ENCODE results near the gene ITIH4.
"Not testable (repeated sequence)": the region's sequence is repeated elsewhere in the genome, so short reads cannot be mapped to it uniquely, and the experiment has no call there.

ITIH4 gene

DNA sequence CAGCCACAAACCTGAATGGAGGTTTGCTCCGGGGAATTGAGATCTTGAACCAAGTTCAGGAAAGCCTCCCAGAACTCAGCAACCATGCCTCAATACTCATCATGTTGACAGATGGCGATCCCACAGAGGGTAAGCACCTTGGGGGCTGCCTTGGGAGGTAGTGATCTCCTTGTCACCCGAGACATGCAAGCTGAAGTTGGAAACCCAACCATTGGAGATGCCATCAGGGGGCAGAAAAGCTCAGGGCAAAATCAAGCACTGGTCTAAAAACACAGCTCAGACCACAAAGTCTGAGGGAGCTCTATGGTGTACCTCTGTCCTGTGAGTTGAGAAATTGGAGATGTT is 47.3 kb downstream of the ITIH4 start:
- no peak for DNase-seq (ENCODE audit: low read depth)

DNA sequence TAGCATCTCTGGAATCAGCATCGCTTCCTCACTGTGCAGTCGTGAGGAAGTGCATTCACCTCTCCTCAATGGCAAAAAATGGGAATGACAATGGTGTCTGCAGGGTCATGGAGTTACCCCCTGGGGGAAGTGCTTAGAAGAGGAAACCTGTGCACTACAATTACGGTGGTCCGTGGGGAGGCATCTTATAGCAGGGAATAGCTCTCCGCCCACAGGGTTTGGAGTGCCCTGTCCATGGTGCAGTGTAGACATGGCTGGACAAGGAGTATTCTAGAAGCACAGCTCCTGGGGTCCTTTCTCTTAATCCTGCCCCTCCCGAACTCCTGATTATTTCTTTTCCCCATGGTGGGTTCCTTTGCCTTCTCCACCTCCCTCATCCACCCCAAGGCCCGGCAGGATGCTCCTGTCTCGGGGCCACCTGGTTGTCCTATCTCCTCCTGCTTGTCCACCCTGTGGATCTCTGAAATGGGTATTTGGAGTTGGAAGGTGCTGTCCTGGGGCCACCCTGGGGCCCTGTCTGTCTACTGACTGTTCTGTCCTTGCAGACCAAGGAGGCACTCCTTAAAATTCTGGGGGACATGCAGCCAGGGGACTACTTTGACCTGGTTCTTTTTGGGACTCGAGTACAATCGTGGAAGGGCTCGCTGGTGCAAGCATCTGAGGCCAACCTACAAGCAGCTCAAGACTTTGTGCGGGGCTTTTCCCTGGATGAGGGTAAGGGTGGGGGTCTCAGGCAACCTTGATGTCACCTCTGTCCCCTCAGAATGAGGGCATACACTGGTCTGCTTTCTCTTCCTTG is 47.9 kb downstream of the ITIH4 start:
- DNase-seq (ENCODE audit: low read depth) = no peak

DNA sequence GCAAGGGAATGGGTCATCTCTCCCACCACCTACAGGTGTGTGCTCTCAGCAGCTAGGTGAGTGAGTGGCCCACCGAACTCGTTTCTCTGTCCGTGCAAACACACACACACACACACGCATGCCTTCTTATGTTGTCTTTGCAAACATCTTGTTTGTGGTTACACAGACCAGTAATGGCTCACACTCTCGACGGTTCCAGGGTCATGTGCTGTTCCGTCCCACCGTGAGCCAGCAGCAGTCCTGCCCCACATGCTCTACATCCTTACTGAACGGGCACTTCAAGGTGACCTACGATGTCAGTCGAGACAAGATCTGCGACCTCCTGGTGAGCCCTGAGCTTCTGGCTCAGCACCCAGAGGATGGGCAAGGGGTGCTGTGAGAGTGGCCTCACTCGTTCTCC is 48.7 kb downstream of the ITIH4 start:
- no peak for DNase-seq (ENCODE audit: low read depth)

DNA sequence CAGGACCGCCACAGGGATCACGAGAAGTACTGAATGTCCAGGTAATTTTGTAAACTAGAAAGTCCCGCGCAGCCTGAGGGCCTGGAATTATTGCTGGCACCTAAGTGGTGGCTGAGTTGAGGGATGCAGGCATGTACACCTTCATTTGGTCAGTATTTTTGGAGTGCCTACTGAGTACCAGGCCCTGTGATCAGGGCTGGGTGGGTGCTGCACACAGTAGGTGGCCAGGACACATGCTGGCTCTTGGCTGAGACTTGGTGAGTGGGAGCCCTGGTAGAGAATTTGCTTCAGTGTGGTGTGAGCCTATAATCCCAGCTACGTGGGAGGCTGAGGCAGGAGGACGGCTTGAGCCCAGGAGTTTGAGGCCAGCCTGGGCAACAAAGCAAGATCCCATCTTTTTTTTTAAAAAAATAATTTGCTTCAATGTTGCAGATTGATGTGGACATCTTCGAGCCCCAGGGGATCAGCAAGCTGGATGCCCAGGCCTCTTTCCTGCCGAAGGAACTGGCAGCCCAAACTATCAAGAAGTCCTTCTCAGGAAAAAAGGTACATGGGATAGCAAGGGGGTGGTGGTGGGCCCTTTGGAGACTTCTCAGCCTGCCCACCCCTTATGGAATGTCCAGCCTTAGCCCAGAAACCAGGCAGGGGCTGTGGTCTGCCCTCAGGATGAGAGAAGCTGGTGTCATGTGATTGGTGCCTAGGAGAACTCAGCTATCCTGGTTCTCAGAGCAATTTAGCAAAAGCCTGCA is 50.5 kb downstream of the ITIH4 start:
- no peak for DNase-seq (ENCODE audit: low read depth)

DNA sequence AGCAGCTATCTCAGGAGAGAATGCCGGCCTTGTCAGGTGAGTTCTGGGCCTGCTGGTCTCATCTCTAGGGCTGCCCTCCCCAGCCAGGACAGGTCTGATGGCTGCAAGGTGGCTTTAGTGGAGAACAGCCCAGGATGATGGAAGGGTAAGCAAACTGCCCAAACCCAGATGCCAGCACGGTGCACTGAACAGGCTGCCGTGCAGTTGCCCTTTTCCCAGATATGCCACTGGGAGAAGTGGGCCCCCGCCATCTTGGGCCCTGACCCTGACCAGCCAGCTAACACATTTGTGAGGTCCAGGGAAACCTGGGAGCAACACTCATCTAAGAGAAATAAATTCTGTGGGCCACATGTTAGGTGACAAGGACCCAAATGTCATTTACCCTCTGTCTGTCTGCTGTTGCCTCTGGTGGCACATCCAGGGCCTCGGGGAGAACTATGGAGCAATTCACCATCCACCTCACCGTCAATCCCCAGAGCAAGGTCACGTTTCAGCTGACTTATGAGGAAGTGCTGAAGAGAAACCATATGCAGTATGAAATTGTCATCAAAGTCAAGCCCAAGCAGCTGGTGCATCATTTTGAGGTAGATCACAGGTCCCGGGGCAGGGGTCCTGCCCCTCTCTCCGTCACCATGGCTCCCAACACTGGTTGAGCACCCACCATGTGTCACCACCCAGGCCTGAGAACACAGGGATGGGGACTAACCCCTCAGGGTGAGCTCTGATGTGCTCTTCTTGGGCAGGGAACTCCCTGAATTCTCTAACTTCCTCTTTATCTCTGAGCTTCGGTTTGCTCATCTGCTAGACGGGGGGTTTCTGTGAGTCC is 51.2 kb downstream of the ITIH4 start:
- no peak for DNase-seq (ENCODE audit: low read depth)

DNA sequence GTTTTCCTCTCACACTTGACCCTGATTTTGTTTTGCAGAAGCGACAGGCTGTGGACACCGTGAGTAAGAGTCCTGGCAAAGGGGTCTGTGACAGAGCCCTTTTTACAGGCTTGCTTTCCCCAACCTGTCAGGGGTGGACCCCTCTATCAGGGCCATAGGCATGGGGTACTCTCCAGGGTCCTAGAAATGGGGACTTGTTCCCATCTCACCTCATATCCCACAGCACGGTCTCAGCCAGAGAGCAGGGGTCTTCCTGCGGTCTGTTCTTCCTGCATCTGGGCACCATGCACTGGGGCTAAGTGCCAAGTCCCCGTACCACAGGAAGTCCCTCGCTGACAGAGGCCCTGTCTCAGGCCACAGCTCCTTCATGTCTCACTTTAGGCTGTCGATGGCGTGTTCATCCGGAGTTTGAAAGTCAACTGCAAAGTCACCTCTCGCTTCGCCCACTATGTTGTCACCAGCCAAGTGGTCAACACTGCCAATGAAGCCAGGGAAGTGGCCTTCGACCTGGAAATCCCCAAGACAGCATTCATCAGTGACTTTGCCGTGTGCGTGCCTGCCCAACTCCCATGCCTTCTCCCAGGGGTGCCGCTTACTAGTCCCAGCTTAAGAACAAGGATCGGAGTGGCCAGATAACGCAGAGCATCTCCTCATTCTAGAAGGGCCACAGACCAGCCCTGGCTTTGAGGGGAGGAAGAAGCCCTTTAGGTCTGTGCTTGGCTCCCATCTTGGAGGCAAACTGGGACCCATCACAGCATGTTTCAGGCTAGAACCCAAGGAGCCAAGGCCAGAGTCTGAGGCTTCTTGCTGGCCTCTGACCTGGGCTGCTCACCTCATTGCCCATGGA is 52.3 kb downstream of the ITIH4 start:
- DNase-seq (ENCODE audit: low read depth) = no peak

DNA sequence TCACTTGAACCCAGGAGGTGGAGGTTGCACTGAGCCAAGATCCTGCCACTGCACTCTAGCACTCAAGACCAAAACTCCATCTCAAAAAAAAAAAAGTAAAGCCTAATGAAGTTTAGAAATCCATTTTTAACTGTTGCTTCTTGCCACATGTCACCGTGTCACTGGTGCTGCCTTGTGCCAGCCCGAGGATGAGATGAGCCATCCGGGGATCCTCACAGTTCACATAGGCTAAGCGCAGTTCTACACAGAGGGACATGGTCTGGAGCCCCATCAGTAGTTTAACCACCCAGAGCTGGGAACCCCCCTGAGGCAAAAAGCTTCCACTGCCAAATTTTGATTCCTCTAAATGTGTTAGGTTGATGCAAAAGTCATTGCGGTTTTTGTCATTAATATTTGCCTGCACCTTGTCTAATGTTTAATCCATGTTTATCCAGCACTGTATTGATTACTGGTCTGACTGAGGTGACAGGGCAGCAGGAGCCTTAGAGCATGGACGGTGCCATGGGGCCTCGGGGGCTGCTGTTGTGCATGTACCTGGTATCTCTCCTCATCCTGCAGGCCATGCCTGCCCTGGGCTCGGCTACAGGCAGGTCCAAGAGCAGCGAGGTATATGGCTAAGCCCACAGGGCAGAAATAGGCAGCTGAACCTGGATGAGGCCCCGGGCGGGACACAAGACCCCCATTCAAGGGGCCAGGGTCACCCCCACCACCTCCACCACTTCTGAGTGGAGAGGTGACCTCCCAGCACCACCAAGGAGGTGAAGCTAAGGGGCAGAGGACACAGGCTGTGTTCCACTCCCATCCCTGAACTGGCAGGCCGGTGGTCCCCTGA is 53.1 kb downstream of the ITIH4 start, which contains the start of gene ITIH1:
TSS of gene ITIH1 (plus strand) at position 473 of the 832 bp plus-strand sequence. CDS start at position 490, 17 bp downstream.
- no peak for DNase-seq (ENCODE audit: low read depth)

DNA sequence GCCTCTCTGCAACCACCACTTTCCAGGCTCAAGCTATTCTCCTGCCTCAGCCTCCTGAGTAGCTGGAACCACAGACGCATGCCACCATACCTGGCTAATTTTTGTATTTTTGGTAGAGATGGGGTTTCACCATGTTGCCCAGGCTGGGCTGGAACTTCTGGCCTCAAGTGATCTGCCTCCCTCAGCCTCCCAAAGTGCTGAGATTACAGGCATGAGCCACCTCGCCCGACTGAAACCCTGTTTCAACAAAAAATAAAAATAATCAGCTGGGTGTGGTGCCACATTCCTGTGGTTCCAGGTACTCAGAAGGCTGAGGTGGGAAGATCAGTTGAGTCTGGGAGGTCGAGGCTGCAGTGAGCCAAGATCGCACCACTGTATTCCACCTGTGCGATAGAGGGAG is 54.0 kb downstream of the ITIH4 start:
- not testable (repeated sequence) for DNase-seq (ENCODE audit: low read depth)

DNA sequence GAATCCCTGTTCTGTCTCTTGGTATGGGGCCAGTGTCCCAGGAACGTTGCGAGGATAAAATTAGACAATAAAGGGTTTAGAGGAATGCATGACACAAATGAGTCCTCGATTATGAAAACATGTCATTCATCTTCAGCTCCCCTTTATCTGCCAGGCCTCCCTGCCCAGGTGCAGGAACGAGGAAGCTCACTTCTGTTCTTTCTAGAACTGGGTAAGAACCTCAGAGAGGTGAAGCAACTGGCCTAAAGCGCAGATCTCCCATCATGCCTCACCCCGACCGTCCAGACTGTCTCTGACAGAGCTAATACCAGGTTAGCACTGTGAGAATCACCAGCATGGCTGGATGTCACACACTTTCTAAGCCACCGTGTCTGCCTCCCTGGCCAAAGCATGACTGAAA is 54.6 kb downstream of the ITIH4 start:
- no peak for DNase-seq (ENCODE audit: low read depth)

DNA sequence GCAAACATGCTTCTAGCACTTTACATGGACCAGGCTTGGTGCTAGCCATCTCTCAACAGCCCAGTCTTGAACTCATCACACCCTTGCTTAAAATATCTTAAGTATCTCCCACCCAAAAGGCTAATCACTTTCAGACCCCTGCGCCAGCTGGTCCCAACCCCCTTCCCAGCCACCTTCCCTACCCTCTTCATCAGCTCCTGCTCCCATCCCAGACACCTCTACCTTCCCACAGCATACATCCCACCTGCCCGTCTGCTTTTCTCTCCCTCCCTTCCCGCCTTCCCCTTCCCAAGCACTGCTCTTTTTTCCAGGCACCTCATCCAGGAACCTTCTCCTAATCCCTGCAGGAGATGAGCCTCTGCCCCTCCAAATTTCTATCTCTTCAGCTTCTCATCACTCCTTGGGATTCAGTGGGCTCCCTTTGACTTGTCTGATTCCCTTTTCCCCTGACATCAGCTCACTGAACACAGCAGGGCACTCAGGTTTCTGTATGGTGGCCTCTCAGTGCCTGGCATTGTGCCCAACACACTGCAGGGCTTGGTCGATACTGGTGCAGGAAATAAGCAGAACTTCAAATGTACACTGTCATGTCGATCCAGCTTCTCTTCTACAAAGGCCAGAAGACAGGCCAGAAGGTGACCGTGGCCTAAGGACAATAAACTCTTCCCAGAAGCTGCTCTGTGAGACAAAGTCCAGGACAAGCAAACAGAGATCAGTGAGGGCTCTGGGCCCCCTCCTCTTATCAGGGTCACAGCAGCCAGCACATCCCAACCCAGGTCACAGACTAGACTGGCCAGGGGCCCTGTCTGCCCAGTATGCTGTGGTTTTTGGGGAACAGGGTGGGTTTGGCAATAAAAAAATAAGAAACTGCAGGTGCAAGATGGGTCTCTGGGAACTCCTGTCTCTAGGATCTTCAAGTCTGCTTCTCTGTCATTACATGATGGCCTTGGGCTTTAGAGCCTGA is 55.3 kb downstream of the ITIH4 start:
- DNase-seq (ENCODE audit: low read depth) = no peak

DNA sequence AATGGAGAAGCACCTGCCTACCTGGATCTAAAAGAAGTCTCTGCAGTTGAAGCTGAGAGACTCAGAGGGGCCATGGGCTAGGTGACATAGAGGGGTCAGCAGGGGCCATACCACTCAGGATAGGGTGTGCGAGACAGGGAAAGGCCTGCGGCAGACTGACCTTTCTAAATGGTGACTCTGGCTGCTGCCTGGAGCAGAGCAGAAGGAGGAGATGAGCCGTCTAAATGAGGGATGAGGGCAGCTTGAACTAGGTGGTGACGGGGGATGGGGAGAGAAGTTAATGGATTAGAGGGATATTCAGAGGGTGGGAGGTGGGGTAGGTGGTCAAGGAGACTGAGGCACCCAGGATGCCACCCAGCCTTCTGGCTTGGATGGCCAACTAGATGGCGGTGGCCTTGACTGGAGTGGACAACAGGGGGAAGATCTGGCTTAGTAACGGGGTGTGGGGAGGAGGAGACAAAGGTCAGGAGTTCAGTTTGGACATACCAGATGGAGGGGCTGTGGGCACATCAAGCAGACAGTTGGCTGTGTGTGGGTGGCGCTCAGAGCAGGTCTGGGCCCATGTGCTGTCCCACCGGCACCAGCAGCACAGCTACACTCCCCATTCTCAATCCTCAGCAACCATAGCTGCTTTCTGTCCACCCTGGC is 56.3 kb downstream of the ITIH4 start:
- no peak for DNase-seq (ENCODE audit: low read depth)

DNA sequence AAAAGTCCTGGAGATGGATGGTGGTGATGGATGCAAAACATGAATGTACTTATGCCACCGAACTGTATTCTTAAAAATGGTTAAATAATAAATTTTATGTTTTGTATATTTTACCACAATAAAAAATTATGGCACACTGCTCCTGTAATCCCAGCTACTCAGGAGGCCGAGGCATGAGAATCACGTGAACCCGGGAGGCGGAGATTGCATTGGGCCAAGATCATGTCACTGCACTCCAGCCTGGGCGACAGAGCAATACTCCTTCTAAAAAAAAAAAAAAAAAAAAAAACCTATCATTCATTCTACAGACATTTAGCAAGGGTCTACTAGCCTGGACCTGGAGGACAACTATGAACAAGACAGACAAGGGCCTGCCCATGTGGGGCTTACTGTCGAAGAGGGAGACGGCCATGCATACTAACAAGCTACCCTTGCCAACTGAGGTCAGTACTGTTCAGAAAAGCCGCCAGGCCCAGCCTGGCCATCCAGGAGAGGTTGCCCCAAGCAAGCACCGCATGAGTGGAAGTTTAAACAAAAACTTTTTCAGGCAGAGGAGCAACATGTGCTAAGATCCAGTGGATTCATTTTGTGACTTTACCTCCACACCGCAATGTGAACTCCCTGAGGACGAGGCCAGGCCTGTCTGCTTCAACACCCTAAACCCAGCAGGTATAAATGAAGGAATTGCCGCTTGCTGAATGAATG is 57.0 kb downstream of the ITIH4 start:
- DNase-seq (ENCODE audit: low read depth) = no peak

DNA sequence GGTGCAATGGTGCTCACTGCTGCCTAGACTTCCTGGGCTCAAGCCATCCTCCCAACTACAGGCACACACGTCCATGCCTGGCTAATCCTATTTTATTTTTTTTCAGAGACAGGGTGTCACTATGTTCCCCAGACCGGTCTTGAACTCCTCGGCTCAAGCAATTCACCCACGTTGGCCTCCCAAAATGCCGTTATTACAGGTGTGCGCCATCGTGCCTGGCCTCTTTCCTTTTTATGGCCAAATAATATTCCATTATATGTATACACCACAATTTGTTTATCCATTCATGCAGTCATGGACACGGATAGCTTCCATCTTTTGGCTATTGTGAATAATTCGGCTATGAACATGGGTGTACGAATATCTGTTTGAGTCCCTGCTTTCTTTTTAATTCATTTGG is 58.8 kb downstream of the ITIH4 start:
- DNase-seq (ENCODE audit: low read depth) = no peak

DNA sequence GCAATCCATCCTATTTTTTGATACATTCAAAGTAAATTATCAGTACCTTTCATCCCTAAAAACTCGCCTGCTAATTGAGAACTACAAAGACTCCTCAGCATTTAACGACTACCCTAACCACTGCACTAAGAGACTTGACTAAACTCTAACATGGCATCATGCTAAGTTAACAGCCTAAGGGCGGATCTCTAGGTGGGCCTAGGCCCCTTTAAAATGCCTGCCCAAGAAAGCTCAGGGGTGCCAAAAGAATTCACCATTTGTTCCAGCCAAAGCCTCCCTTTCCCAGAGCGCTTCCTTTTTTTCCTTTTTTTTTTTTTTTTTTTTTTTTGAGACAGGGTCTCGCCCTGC is 59.2 kb downstream of the ITIH4 start:
- no peak for DNase-seq (ENCODE audit: low read depth)

DNA sequence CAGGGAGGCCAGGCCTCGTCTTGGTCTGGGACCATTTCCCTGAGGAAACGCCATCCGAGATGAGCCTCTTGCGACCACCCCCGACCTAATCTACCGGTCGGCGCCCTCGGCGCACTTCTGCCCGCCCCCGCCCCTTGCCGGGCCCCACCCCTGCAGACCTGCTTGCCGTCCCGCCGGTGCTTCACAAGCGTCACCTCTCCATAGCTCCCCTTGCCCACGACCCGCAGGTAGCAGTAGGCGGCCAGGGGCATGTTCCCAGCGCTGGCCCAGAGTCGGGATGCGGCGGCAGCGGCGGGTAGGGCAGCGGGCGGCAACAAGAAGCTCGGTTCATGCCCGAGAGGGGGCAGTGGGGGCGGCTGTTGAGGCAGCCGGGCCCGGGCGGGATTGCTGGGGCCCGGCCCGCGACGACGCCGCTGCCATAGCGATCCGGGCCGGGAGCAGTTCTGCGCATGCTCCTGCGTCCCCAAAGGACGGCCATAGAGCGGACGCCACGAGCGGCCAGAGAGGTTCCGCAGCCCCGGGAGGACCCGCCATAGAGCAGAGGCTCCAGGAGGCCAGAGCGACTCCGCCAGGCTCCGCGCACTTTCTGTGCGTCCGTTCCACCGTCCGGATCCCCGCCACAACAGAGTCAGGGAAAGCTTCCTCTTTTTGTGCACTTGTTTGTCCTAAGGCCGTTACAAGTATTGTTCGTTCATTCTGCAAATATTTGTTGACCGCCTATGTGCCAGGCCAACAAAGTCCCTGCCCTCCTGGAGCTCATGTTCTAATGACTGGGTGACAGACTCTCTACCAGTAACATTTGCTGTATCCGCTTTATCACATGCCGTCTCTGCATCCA is 59.8 kb downstream of the ITIH4 start, which contains the start of gene NEK4:
TSS of gene NEK4 (minus strand) at position 445 of the 838 bp plus-strand sequence. CDS start at position 251, 194 bp downstream.
- peak; percentile 78 for DNase-seq (ENCODE audit: low read depth)

DNA sequence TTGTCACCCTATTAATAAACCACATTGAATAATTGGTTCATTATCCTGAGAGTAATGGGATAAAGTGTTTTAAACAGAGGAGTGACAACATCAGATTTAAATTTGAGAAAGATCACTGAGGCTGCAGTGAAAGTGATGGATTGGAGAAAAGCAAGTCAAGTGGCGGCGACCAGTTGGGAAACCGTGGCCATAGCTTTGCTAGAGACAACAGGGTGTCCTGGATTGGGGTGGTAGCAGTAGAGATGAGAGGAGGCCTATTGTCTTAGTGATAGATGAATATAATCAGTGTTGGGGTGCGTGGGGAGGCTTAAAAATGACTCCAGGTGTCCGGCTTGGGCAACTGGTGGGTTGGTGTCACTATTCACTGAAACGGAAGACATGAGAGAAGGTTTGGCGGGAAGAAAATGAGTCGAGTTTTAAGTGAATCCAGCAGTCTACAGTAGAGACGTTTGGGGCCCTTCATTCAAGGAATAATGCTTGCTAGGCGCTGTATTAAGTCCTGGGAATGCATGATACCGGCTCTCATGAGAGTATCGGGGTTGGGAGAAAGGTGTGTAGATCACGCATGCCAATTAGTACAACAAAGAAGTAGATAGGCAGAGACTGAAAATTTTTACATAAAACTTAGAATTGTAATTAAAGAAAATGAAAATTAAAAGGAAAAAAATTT is 60.6 kb downstream of the ITIH4 start:
- no peak for DNase-seq (ENCODE audit: low read depth)

DNA sequence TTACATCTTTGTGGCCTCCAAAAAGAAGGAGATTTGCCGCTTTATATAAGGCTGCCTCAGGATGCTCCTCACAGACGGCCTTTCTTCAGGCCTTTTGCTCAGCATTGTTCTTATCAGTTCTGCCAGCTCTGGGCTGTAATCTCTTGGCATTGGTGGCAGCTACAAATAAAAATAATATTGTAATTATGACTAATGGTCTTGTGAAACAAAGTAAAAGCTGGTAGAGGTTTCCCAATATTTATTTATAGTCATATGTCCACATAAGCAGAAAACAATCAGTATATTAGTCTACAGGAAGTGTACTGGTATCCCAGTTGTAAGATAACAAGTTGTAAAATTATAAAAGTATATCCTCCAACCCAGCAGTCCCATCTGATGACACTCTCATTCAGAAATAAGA is 67.0 kb downstream of the ITIH4 start:
- no peak for DNase-seq (ENCODE audit: low read depth)

Data from activated T-cell treated with anti-CD3 and anti-CD28 coated beads for 1 hour (primary cell).